HG03342 (cell line): ENCODE results near the gene SCYL1.
"Not testable (repeated sequence)": the region's sequence is repeated elsewhere in the genome, so short reads cannot be mapped to it uniquely, and the experiment has no call there.

Source experiments
- ATAC-seq: cut with Tn5 transposase; IDR thresholded peaks from one replicate; pipeline ENCODE4 v1.9.1; 2021; ENCODE audit warnings: mild to moderate bottlenecking, moderate library complexity; ENCODE audit not compliant: unreplicated experiment

Gene SCYL1

DNA sequence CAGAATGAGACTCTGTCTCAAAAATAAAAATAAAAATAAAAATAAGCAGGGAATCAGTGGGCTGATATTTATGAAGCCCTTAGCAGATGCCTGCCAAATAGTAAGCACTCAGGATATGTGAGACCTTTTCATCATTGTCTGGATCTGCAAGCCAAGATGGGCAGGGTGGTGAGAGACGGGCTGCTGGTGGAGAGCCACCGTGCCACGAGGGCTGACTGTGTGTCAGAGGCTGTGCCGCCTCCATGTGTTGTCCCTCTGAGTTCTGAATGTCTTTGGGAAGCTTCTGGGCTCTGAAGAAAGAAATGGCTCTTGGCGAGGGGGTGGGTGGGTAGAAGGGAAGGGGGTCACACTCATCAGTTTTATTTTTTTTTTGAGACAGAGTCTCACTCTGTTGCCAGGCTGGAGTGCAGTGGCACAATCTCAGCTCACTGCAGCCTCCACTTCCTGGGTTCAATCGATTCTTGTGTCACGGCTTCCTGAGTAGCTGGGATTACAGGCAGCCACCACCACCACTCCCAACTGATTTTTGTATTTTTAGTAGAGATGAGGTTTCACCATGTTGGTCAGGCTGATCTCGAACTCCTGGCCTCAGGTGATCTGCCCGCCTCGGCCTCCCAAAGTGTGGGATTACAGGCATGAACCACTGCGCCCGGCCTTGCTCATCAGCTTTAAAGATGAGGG is 40.1 kb downstream of the SCYL1 start:
- ATAC-seq: not testable (repeated sequence)

GRCh38 chr11:65565624-65566453 is 41.0 kb downstream of the SCYL1 start:
- ATAC-seq: no peak

GRCh38 chr11:65569164-65569972 is 44.5 kb downstream of the SCYL1 start:
- no peak for ATAC-seq

DNA sequence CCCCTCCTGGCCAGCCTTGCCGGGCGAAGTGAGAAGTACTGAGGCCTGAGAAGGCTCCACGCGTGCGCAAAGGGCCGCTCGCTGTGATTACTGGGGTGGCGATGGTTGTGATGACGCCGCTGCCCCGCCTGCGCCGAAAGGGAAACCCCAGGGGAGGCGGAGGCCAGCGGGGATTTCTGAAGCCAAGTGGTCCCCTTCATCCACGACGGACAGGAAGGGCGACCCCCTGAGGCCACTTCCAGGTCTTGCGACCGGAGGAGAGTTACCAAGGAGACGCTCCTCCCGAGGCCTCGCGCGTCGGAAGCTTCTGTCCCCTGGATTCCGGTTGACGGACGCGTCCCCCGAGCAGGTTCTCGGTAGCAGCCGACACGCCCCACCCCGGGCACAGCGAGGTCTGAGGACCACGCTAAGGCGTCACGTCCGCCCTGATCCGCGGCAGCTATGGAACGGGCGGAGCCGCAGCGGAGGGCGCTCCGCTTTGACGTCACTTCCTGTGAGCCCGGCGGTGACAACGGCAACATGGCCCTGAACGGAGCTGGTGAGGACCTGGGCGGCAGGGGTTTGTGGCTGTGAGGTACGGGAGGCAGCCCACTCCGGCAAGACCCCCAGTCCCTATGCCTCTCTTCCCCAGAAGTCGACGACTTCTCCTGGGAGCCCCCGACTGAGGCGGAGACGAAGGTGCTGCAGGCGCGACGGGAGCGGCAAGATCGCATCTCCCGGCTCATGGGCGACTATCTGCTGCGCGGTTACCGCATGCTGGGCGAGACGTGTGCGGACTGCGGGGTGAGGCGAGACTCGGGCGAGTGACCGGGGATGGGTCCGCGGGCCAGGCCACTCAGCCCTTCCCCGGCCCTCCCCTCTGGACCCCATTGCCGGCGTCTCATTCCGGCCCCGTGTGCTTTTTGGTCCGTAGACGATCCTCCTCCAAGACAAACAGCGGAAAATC is 45.4 kb downstream of the SCYL1 start, which contains the start of gene ZNRD2:
ZNRD2 (plus strand) TSS at position 505 of the 946 bp plus-strand sequence; CDS start at position 520, 15 bp downstream.
- ATAC-seq: peak; percentile 47

GRCh38 chr11:65571420-65571819 is 46.5 kb downstream of the SCYL1 start:
- no peak for ATAC-seq

DNA sequence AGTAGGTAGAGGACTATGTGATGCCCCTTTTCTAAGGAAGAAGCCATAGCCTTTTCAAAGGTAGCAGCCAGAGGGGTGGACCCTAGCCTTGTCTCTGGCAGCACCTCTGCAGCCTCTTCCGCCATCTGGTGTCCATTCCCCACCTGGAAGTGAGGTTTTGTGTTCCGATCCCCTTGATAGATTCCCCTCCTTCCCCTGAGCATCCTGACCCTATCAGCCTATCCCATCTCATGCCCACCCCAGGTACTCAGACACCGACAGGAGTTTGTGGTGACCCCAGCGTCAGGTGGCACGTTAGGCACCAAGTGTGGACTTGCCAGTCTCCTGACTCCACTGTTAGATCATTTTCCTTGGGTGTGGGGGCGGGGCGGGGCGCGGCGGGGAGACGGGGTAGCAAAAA is 47.1 kb downstream of the SCYL1 start:
- no peak for ATAC-seq

DNA sequence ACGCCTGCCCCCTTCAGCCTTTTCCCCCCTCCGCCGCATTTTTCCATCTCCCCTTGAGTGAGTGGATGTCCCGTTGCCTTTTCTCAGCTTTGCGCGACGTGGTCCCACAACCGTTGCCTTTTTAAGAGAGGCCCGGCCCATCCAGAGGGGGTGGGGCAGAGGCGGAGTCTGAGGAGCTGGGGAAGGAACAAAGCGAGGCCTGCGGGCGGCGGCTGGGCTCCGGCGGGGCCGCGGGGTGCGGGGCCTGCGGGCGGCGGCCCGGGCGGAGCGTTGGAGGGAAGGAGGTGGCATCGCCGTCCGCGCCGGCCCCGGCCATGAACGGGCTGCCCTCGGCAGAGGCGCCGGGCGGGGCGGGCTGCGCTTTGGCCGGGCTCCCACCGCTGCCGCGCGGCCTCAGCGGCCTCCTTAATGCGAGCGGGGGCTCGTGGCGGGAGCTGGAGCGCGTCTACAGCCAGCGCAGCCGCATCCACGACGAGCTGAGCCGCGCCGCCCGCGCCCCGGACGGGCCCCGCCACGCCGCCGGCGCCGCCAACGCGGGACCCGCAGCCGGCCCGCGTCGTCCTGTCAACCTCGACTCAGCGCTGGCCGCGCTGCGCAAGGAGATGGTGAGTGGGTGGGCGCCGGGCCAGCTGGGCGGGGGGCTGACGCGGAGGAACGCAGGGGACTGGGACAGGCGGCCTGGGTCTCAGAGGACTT is 47.6 kb downstream of the SCYL1 start, which contains the start of gene FAM89B:
FAM89B (plus strand) TSS at position 183 of the 696 bp plus-strand sequence; CDS start at position 315, 132 bp downstream.
- ATAC-seq: no peak

GRCh38 chr11:65573391-65574079 is 48.7 kb downstream of the SCYL1 start:
- no peak for ATAC-seq

GRCh38 chr11:65574109-65574810 is 49.4 kb downstream of the SCYL1 start:
- peak; percentile 34 for ATAC-seq

GRCh38 chr11:65574811-65575567 is 50.1 kb downstream of the SCYL1 start:
- no peak for ATAC-seq

- ATAC-seq: no peak
These were observed 50.8 kb downstream of the SCYL1 start, which contains the start of gene EHBP1L1 for GRCh38 chr11:65575568-65576231. EHBP1L1 (plus strand) TSS chr11:65576053; CDS start chr11:65576303, 250 bp downstream.

DNA sequence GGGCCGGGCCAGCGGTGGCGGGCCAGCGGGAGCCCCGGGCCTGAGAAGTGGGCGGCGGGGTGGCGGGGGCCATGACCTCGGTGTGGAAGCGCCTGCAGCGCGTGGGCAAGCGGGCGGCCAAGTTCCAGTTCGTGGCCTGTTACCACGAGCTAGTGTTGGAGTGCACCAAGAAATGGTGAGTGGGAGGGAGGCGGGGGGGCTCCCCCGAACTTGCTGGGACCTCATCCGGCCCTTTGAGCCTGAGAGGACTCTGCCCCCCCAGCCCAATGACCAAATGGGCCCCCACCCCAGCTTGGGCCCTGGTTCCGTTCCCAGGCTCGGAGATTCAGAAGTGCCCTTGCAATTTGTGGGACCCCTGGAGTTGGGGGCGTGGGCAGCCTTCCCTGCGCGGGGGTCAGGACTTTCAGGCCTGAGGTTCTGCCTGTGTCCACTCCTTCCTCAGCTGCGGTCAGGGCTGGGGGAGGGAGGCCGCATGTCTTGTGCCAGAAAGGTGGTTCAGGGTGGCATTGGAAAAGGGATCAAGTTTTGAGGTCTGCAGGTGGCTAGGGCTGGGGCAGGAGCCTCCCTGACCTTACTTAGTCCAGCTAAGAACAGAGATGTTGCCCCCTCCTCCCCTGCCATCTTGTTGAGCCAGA is 51.5 kb downstream of the SCYL1 start:
- no peak for ATAC-seq

DNA sequence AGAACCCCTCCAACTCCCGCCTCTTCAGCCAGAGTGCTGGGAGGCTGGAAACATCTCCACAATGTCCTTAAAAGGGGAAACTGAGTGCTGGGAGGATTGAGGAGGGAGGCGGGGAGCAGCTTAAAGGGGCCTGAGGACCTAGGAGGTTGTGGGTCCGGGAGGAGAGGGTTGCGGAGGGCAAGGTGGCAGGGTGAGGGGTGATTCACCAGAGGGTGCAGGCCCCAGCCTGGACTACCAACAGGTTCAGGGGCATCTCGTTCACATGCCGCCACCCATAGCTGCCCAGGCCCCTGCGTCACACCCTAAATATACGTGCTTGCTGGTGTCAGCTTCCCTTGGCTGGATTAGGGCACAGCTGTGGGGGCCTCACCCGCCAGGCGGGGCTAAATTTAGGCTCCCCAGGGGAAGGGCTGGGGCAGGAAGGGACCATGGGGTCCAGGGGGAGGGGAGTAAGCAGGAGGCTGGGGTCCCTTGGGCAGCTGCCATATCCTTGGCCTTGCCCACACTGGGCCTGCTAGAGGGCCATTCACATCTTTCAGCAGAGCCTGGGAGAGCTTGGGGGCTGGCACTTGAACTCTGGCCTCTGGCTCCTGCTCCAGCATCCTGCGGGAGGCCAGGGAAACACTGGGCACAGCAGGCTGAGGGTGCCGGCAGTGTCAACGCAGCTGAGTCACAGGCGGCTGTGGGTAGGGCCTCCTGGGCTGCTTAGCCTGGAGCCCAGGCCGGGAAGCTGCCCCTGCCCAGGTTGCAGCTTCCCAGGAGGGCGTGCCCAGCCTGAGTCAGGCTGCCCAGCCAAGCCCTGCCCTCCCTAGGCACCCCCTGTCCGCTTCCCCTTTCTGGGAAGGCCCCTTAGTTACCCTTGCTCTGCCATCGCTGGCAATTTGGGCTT is 52.2 kb downstream of the SCYL1 start:
- ATAC-seq: no peak

- no peak for ATAC-seq
These were observed 52.9 kb downstream of the SCYL1 start for GRCh38 chr11:65577756-65578109.

DNA sequence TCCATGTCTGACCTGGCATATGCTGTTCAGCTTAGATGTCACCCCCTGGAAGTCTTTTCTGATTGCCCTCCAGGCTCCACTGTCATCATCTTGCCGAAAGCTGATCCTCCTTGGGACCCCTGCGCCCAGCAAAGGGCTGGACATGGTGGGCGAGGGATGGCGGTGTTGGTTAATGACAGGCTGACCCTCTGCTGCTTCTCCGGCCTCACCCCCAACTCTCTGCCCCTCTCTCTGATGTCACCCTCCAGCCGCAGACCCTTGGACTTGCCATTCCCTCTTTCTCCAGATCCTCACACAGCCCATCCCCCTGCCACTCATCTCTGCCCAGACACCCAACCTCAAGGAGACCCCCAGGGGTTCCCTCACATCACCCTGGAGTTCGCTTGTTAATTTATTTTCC is 53.3 kb downstream of the SCYL1 start:
- no peak for ATAC-seq
